ENCODE measurements around the gene MOB3C. TPM values are rescaled to one million over a fixed set of nuclear protein-coding genes. Genes with fewer than 3 reads are reported as not detected.
"Not testable (repeated sequence)": the region's sequence is repeated elsewhere in the genome, so short reads cannot be mapped to it uniquely, and the experiment has no call there.

The MOB3C gene
- total RNA-seq, 2 donors from 2014 or later: 20.8 to 23.3 TPM

GRCh38 chr1:46656643-46657042 lies 40.0 kb upstream of the MOB3C start:
- no peak for DNase-seq
- no peak for TF ChIP-seq CTCF (IDR thresholded peaks at IDR 0.05)
- TF ChIP-seq POLR2A (IDR thresholded peaks at IDR 0.05): no peak
- H3K4me3 ChIP-seq: no peak overlapping the region

GRCh38 chr1:46655848-46656247 lies 39.2 kb upstream of the MOB3C start:
- no peak for ATAC-seq
- H3K4me1 ChIP-seq: no peaks in the 10 kb centered on the region
- no peak overlapping the region for H3K27ac ChIP-seq
- no peaks in the 10 kb centered on the region for H3K9me3 ChIP-seq
- DNase-seq: no peak
- H3K36me3 ChIP-seq (replicated peaks in 1 of 2; ENCODE audit: insufficient read depth in 1 of 2, low read depth in 2 of 2): peaks cover 0 to 9% of the 10 kb centered on the region in 2 donors
- intact Hi-C loops (cut with DNase I): no loop called here
- no peaks in the 10 kb centered on the region for H3K27me3 ChIP-seq
- no peak overlapping the region for H3K4me3 ChIP-seq
- TF ChIP-seq POLR2A (IDR thresholded peaks at IDR 0.05): no peak
- TF ChIP-seq CTCF (IDR thresholded peaks at IDR 0.05): no peak

More at GRCh38 chr1:46656643-46657042, 40.0 kb upstream of the MOB3C start:
- WGBS, 2 donors: 70 to 92% methylated on average over 2 of the region's 2 CpGs
- ATAC-seq: no peak
- Histone ChIP-seq H3K27ac (no peak overlapping the region), H3K27me3 (no peaks in the 10 kb centered on the region), H3K9me3 (no peaks in the 10 kb centered on the region), H3K4me1 (no peaks in the 10 kb centered on the region), H3K36me3 (replicated peaks in 1 of 2; ENCODE audit: insufficient read depth in 1 of 2, low read depth in 2 of 2) (peaks cover 0 to 9% of the 10 kb centered on the region in 2 donors)
- intact Hi-C loops (cut with DNase I): no loop called here

GRCh38 chr1:46654698-46655097 lies 38.1 kb upstream of the MOB3C start:
- H3K36me3 ChIP-seq (replicated peaks in 1 of 2; ENCODE audit: insufficient read depth in 1 of 2, low read depth in 2 of 2): peaks cover 0 to 11% of the 10 kb centered on the region in 2 donors
- H3K4me1 ChIP-seq; H3K27ac ChIP-seq; H3K27me3 ChIP-seq; ATAC-seq; H3K9me3 ChIP-seq; H3K4me3 ChIP-seq; intact Hi-C loops (cut with DNase I); DNase-seq: not testable (repeated sequence)
- WGBS, 2 donors: 95 to 97% methylated on average over 2 of the region's 2 CpGs

GRCh38 chr1:46654012-46654411 lies 37.4 kb upstream of the MOB3C start:
- ATAC-seq: no peak
- Histone ChIP-seq H3K4me1 (no peaks in the 10 kb centered on the region), H3K9me3 (no peaks in the 10 kb centered on the region), H3K27ac (no peak overlapping the region), H3K4me3 (no peak overlapping the region), H3K36me3 (replicated peaks in 1 of 2; ENCODE audit: insufficient read depth in 1 of 2, low read depth in 2 of 2) (peaks cover 0 to 11% of the 10 kb centered on the region in 2 donors), H3K27me3 (no peaks in the 10 kb centered on the region)
- WGBS, 2 donors: 89 to 100% methylated on average over 1 of the region's 1 CpG
- TF ChIP-seq CTCF (IDR thresholded peaks at IDR 0.05): no peak
- TF ChIP-seq POLR2A (IDR thresholded peaks at IDR 0.05): no peak
- intact Hi-C loops (cut with DNase I): no loop called here
- no peak for DNase-seq

- intact Hi-C loops (cut with DNase I): no loop called here
- no peak overlapping the region for H3K27ac ChIP-seq
- no peak for DNase-seq
- no peaks in the 10 kb centered on the region for H3K9me3 ChIP-seq
- ATAC-seq: no peak
- no peaks in the 10 kb centered on the region for H3K27me3 ChIP-seq
- peaks cover 0 to 11% of the 10 kb centered on the region in 2 donors for H3K36me3 ChIP-seq (replicated peaks in 1 of 2; ENCODE audit: insufficient read depth in 1 of 2, low read depth in 2 of 2)
- 91 to 100% methylated on average over 2 of the region's 2 CpGs for WGBS, 2 donors
- no peak overlapping the region for H3K4me3 ChIP-seq
- no peaks in the 10 kb centered on the region for H3K4me1 ChIP-seq
- TF ChIP-seq CTCF (IDR thresholded peaks at IDR 0.05) (no peak), POLR2A (IDR thresholded peaks at IDR 0.05) (no peak)
These were observed 36.9 kb upstream of the MOB3C start for GRCh38 chr1:46653405-46653958.
